ENCODE measurements around the gene CORO7. TPM values are rescaled to one million over a fixed set of nuclear protein-coding genes. Genes with fewer than 3 reads are reported as not detected.

Gene CORO7
- polyA plus RNA-seq, 1 donor from 2014 or later, result 57.6 TPM

DNA sequence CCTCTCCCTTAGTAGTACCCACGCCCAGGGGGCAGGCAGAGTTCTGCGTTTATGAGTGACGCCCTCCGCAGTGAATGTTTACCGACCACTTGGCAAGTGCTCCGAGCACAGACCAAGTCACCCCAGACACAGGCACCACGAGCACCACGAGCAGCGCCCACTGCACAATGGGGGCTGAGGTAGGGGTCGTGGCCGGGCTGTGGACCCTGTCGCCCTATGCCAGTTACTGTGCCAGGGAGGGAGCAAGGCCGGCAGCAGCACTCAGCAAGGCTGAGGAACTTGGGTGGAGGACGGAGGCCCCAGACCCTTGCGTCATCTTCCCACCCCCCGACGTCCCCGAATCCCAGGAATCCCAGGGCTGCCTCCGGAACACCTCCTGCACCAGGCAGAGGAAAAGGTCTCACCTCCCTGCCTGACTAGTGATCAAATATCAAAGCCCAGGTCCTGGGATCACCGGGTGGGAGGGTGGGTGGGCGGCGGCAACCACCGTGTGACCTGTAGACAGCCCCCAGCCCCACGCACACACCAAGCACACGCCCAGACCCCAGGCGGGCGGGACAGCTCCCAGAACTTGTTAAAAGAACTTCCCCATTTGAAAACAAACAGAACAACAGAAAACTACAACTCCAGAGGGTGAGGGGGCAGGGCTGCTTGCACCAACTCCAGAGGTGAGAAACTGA lies 39.4 kb downstream of the CORO7 start:
- Histone ChIP-seq H3K4me2 (ENCODE audit: low read length) (no peak overlapping the region), H3K27me3 (ENCODE audit: insufficient read depth, low read depth, low read length) (peaks cover 6% of the 10 kb centered on the region), H3K9ac (ENCODE audit: low read length) (no peak overlapping the region), H4K20me1 (ENCODE audit: insufficient read depth) (no peaks in the 10 kb centered on the region), H3K36me3 (ENCODE audit: insufficient read depth, low read length) (no peaks in the 10 kb centered on the region), H3K27ac (ENCODE audit: low read length) (no peak overlapping the region), H3K4me3 (ENCODE audit: low read length) (no peak overlapping the region), H3F3A (ENCODE audit: insufficient read depth, low read length, poor library complexity, severe bottlenecking) (no peaks in the 10 kb centered on the region), H3K79me2 (replicated peaks; ENCODE audit: insufficient read depth, low read length) (no peaks in the 10 kb centered on the region), H2AFZ (ENCODE audit: low read depth, low read length) (no peak overlapping the region), H3K9me2 (ENCODE audit: insufficient read depth, low read length) (no peaks in the 10 kb centered on the region), H3K9me3 (ENCODE audit: low read length) (no peaks in the 10 kb centered on the region)
- TF ChIP-seq, protein P1, sequence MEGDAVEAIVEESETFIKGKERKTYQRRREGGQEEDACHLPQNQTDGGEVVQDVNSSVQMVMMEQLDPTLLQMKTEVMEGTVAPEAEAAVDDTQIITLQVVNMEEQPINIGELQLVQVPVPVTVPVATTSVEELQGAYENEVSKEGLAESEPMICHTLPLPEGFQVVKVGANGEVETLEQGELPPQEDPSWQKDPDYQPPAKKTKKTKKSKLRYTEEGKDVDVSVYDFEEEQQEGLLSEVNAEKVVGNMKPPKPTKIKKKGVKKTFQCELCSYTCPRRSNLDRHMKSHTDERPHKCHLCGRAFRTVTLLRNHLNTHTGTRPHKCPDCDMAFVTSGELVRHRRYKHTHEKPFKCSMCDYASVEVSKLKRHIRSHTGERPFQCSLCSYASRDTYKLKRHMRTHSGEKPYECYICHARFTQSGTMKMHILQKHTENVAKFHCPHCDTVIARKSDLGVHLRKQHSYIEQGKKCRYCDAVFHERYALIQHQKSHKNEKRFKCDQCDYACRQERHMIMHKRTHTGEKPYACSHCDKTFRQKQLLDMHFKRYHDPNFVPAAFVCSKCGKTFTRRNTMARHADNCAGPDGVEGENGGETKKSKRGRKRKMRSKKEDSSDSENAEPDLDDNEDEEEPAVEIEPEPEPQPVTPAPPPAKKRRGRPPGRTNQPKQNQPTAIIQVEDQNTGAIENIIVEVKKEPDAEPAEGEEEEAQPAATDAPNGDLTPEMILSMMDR (IDR thresholded peaks at IDR 0.05; ENCODE audit: poor library complexity, severe bottlenecking), result no peak
- TF ChIP-seq RAD21 (conservative IDR thresholded peaks at IDR 0.05), result no peak
- TF ChIP-seq EP300 (conservative IDR thresholded peaks at IDR 0.05; ENCODE audit: poor library complexity, severe bottlenecking), result no peak
- TF ChIP-seq EZH2 (IDR thresholded peaks at IDR 0.05; ENCODE audit: borderline replicate concordance, insufficient read depth, low read length, poor library complexity, severe bottlenecking), result no peak
- no peak for TF ChIP-seq REST (IDR thresholded peaks at IDR 0.05; ENCODE audit: borderline replicate concordance)
- no peak for TF ChIP-seq POLR2AphosphoS5 (IDR thresholded peaks at IDR 0.05)
- TF ChIP-seq SMC3 (conservative IDR thresholded peaks at IDR 0.05; ENCODE audit: poor library complexity), result no peak
- no peak for TF ChIP-seq MXI1 (conservative IDR thresholded peaks at IDR 0.05; ENCODE audit: poor library complexity, severe bottlenecking)
- TF ChIP-seq TAF1 (IDR thresholded peaks at IDR 0.05; ENCODE audit: low read depth), result no peak

- Histone ChIP-seq H4K20me1 (ENCODE audit: insufficient read depth) (no peaks in the 10 kb centered on the region), H3K27ac (ENCODE audit: low read length) (no peak overlapping the region), H3K9me2 (ENCODE audit: insufficient read depth, low read length) (no peaks in the 10 kb centered on the region), H3K79me2 (replicated peaks; ENCODE audit: insufficient read depth, low read length) (no peaks in the 10 kb centered on the region), H3K9ac (ENCODE audit: low read length) (no peak overlapping the region), H3K36me3 (ENCODE audit: insufficient read depth, low read length) (no peaks in the 10 kb centered on the region), H3K9me3 (ENCODE audit: low read length) (no peaks in the 10 kb centered on the region), H3K4me2 (ENCODE audit: low read length) (no peak overlapping the region), H2AFZ (ENCODE audit: low read depth, low read length) (no peak overlapping the region), H3F3A (ENCODE audit: insufficient read depth, low read length, poor library complexity, severe bottlenecking) (no peaks in the 10 kb centered on the region), H3K27me3 (ENCODE audit: insufficient read depth, low read depth, low read length) (peaks cover 10% of the 10 kb centered on the region), H3K4me3 (ENCODE audit: low read length) (no peak overlapping the region)
- TF ChIP-seq EP300 (conservative IDR thresholded peaks at IDR 0.05; ENCODE audit: poor library complexity, severe bottlenecking) (no peak), EZH2 (IDR thresholded peaks at IDR 0.05; ENCODE audit: borderline replicate concordance, insufficient read depth, low read length, poor library complexity, severe bottlenecking) (no peak), REST (IDR thresholded peaks at IDR 0.05; ENCODE audit: borderline replicate concordance) (no peak), SMC3 (conservative IDR thresholded peaks at IDR 0.05; ENCODE audit: poor library complexity) (no peak), TAF1 (IDR thresholded peaks at IDR 0.05; ENCODE audit: low read depth) (no peak), RAD21 (conservative IDR thresholded peaks at IDR 0.05) (no peak), MXI1 (conservative IDR thresholded peaks at IDR 0.05; ENCODE audit: poor library complexity, severe bottlenecking) (no peak), POLR2AphosphoS5 (IDR thresholded peaks at IDR 0.05) (no peak)
- TF ChIP-seq, protein P1 (IDR thresholded peaks at IDR 0.05; ENCODE audit: poor library complexity, severe bottlenecking), result no peak
Observed at GRCh38 chr16:4376126-4376892, 40.1 kb downstream of the CORO7 start.

All from neural cell (in vitro differentiated cells).